NCI-H2227 (cell line): ENCODE measurements around the gene CEP72.
"Not testable (repeated sequence)": the region's sequence is repeated elsewhere in the genome, so short reads cannot be mapped to it uniquely, and the experiment has no call there.

ENCODE experiments used
- DNase-seq: peaks from one replicate; lab custom pipeline; 2025; ENCODE audit not compliant: unreplicated experiment; lab: John Stamatoyannopoulos, UW

The CEP72 gene

GRCh38 chr5:669842-670395, 57.8 kb downstream of the CEP72 start:
- no peak for DNase-seq

GRCh38 chr5:670396-671270, 58.5 kb downstream of the CEP72 start:
- no peak for DNase-seq

DNA sequence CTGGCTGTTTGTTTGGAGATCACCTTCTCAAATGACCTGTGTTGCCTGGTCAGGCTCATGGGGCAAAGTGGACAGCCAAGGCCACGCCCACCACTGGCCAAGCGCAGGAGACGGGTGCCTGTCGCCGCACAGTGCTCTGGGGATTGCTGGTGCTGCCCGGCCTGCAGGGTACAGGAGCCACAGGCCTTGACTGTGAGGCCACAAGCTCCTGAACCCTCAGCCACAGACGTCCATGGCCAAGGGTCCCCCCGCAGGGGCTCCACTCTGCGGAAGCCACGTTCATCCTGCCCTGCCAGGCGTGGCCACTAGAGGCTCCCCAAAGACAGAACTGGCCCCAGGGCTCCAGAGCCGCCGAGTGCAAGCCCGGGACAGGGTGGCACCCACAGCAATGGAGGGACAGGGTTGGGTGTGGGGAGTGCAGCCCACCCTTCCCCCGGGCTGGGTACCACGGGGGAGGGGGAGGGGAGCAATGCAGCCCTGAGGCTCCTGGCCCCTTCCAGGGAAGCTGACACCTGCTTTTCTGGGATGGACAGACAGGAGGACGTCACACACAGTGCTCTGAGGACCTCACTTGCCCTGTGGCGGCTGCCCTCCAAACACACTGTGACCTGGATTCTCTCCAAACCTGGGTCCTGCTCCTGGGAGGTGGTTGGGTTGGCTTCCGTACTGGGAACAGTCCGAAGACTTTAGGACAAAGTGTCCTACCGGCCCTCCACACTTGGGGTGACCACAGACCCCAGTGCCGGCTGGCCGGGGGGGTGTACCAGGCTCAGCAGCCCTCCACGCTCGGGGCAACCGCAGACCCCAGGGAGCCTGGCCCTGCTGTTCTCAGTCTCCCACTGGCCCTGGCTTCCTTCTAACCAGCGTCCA, 59.6 kb downstream of the CEP72 start:
- peak; percentile 90 for DNase-seq

DNA sequence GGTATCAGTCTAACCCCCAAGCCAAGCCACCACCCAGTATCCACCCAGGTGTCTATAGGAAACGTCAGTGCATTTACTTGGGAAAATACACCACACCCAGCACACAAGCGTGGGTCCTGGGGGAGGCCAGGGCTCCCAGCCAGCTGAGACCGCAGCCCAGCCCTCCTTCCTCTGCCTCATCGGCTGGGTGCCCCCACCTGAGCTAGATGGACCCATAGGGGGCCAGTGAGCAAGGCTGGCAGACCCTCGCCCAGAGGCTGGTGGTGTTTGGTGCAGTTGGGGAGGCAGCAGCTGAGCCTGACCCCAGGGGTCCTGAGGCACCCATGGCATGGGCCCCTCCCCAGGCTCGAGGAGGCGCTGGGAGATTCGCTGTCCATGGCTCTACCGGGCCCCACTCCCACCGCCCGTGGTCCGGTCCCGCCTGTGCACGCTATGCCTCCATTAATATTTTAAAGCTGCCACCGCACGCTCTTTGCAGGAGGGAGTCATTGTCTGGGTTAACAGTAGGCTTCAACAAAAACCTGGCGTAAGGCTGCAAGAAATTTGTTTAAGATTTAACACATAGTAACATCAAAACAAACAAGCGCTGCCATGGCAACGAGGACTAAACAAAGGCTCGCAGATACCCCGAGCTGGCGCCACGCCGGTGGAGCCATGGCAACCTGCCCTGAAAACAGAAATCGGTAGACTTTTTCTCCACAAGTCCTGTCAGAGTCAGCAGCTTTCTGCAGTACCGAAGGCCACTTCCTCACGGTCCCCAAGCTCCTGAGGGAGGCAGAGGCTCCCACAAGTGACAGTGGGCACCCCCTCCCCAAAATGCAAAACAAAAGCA, 60.4 kb downstream of the CEP72 start:
- DNase-seq: peak; percentile 99

DNA sequence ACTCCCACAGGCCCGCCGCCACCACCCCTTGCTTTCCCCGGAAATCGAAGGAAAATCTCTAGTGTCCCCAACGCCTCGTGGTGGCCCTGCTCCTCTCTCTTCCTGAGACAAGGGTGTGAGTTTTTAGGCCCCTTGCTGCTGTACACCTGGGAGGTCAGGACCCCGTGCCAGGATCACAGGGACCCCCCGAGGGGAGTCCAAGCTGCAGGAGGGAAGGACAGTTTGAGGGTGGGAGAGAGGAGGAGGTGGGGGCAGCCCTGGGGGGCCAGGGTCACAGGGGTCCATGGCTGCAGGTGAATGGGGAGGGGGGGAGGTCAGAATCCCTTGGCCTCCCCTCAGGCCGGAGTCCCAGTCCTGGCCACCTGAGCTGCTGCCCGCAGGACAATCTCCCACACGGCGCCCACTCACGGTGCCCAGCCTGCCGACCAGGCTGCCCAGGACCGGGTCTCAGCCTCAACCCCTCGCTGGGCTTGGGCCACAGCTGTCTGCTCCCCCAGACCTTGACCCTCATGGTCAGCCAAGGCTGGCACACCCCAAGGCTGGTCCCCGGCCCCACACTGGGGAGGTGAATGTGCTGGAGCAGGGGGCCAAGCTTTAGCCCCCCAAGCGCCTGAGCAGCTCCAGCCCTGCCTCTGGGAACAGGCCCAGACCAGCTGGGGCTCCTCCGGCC, 61.2 kb downstream of the CEP72 start:
- DNase-seq: no peak

- no peak for DNase-seq
Observed at GRCh38 chr5:673831-674629, 61.9 kb downstream of the CEP72 start.

DNA sequence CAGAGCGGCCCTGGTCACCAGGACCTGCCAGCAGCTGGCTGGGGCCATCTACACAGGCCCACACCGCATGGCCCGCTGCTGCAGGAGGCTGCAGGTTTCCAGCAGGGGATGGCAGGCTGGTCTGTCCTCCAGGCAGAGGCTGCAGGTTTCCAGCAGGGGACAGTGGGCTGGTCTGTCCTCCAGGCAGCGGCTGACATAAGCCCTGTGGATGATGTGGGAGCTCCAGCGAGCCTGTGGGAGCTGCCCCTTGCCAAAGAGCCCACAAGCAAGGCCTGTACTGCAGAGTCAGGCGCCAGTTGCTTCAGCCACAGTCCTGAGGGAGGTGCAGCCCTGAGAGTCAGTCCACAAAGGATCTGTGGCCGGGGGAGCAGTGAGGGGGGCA, 62.5 kb downstream of the CEP72 start:
- DNase-seq: peak; percentile 46

- no peak for DNase-seq
Observed at GRCh38 chr5:675111-675870, 63.2 kb downstream of the CEP72 start.

DNA sequence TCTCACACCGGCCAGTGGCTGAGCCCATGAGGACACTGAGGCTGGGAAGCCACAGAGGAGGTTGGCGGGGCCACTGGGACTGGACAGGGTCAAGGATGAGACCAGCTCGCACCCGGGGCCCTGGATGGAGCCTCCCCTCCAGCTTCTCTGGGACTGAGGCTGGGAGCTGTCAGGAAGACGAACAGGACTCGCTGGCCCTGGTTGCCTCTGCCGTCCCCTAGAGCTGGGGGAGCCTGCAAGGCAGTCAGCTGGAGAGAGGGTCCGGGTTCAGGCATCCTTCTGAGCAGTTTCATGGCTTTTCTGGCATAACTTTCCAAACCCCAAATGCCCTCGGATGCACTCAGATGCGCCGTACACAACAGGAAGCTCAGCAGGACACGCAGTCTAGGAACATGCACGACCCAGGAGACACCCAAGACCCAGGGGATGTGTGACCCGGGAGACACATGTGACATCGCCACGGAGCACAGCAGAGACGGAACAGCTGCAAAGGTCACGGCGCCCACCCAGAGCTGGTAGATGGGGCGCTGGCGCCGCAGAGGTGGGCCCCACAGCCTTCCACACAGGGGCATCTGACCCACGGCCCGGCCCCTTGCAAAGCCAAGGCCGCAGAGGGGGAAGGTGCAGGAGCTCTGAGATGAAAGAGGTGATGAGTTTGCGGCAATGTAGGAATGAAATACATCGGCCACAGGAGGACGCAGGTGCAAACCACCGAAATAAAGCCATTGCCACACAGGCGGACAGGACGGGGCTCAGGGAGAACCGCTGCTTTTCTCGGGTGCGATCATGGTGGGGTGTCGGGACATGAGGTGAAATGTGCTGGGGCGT, 63.9 kb downstream of the CEP72 start:
- DNase-seq: no peak

DNA sequence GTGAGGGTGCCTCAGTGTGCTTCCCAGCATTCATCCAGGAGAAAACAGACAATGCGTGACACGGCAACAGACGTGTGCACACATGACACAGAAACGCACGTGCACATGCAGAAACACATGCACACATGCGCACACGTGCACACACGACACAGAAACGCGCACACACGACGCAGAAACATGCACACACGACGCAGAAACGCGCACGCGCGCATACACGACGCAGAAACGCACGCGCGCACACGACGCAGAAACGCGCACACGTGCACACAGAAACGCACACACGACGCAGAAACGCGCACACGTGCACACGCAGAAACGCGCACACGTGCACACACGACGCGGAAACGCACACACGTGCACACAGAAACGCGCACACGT, 64.5 kb downstream of the CEP72 start:
- DNase-seq: no peak

DNA sequence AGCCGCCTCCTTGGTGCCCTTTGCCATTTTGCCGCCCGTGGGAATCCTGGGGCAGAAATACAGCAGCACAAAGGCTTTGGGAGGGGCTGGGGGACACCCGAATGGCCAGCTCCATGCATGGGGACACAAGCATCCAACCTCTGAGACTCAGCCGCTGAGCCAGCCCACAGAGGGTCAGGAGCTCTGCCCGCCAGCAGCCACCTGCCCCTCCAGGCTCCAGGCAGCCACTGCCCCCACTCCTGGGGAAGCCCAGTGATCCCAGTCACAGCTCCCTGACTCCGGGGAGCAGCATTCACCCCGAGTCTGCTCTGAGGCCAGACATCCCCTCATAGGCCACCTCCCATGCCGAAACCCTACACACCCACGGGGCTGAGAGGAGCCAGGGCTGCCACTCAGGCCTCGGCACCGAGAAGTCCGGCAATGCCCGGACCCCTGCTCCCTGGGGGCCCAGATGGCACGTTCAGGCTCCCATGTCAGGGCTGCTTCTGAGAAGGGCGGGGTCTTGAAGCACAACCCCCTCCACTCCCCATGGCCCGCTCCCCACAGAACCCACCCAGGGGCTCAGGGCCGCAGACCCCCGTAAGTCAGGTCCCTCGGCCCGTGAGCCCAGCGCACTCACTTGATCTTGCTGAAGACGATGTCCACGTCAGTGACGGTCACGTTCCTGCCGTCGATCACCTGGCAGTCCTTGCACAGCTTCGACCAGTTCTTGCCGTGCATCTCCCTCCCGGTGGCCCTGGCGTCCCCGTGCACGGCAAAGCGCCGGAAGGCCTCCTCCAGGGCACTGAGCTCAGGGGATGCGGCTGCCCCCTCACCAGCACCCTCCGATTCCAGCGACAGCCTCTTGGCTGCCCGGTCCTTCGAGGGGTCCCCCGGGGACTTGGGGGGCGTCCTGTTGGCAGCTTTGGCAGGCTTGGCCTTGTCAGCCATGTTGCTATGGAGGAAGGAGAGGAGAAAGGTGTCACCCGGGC, 65.3 kb downstream of the CEP72 start:
- DNase-seq: no peak

DNA sequence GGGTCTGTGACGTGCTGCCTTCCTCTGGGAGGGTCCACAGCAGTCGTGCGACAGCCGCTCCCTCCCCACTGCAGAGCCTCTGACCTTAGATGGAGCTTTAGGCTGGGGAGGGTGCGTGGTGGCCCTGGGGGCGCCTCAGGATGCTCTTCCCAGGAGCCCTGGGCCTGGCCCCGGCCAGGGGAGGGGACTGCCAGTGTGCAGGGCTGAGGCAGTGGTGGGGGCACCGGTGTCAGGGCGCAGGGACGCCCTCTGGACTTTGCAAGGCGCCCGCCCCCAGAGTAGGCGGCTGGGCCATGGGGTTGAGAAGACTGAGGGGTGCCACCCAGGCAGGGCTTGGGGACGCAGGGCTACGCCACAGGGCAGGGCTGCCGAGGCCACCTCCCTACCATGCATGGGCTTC, 66.4 kb downstream of the CEP72 start:
- not testable (repeated sequence) for DNase-seq

GRCh38 chr5:679166-679895, 67.2 kb downstream of the CEP72 start:
- not testable (repeated sequence) for DNase-seq

DNA sequence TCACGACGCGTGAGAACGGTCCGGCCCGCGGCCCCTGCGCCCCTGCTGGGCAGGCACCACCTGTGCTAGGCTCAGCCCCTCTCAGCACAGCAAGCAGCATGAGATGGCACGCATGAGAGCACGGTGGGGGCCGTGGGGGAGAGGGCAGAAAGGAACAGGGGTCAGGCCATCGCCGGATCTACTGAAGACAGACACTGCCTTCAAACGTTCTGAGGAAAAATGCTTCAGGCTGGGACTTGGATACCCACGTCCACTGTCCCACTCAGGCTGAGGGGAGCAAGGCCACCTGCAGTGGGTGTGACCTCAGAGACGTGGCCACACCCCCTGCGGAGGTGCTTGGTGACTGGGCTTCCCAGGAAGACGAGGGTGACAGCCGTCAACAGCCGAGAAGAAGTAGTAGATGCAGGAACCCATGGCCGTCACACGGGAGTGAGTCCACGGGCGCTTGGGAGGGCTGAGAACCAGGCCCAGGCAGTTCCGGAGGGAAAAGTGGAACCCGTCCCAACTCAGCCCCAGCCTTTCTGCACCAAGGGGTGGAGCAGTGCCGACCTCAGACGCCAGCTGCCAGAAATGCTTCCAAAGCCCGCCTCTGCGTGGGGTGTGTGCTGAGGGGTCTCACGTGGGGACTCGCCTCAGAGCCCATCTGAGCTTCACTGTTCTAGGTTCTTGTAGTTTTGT, 68.1 kb downstream of the CEP72 start:
- not testable (repeated sequence) for DNase-seq

DNA sequence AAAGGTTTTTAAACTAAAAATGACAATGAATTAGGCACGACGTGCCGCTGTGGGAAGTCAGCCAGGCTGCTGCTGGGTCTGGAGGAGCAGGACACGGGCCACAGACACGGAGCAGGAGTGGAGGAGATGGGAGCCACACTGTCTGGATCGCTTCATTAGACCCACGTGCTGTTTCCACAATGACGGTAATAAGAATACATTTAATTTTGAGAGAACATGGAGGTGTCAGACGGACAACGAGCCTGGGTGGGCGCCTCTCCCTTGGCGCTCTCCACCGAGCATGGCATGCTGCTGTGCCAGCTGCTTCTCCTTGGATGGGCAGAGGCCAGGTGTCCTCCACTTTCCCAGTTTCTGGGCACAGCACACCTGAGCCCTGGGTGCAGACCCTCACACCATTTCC, 68.7 kb downstream of the CEP72 start:
- DNase-seq: not testable (repeated sequence)
